Peyer's patch (tissue), 4 donors: ENCODE data around the gene NRAP. TPM values are rescaled to one million over a fixed set of nuclear protein-coding genes. Genes with fewer than 3 reads are reported as not detected.

ENCODE experiments used
- DNase-seq, 3 donors: peaks; one replicate each; pipeline ENCODE4 v3.0.0-alpha.2; 2017 to 2019
- H3K27ac ChIP-seq, 4 donors: fragments of 200-600 bp; sonication (generic); one replicate each; pipeline ENCODE4 v1.5.1; 2016 to 2019
- H3K27me3 ChIP-seq, 2 donors: fragments of 200-600 bp; sonication (generic); one replicate each; pipeline ENCODE4 v1.5.1; 2019
- H3K36me3 ChIP-seq, 3 donors: fragments of 200-600 bp; sonication (generic); one replicate each; pipeline ENCODE4 v1.5.1; 2016 to 2019
- H3K4me1 ChIP-seq, 4 donors: fragments of 200-600 bp; sonication (generic); one replicate each; pipeline ENCODE4 v1.5.1; 2016 to 2019
- H3K4me3 ChIP-seq, 4 donors: fragments of 200-600 bp; sonication (generic); 1 replicate in 3 of 4; 2 replicates in 1 of 4; pipeline ENCODE4 v1.5.1; 2016 to 2019; ENCODE audit warnings: mild to moderate bottlenecking in 1 of 4
- H3K9me3 ChIP-seq, 4 donors: fragments of 200-600 bp; sonication (generic); one replicate each; pipeline ENCODE4 v1.5.1; 2016 to 2019; ENCODE audit warnings: mild to moderate bottlenecking in 1 of 4
- POLR2A ChIP-seq, 2 donors: fragments of 450-650 bp; IDR thresholded peaks; one replicate each; pipeline ENCODE4 v1.5.1; 2017; ENCODE audit warnings: antibody characterized with exemption in 2 of 2, mild to moderate bottlenecking in 2 of 2, moderate library complexity in 2 of 2
- total RNA-seq, 4 donors: library from RNA; depleted of rRNA; stranded (reverse); fragments of >200 nt; gene quantifications; one replicate each; pipeline ENCODE4 v1.1.0, GENCODE V29; 2016
- TF ChIP-seq, protein P1 (sequence below), 6 experiments: fragments of 450-650 bp in 4 of 6; fragments of 200-600 bp in 2 of 6; sonication (generic) in 1 of 6; IDR thresholded peaks; one replicate each; pipeline ENCODE4 v1.5.1; 2017 to 2019; ENCODE audit warnings: antibody characterized with exemption in 6 of 6, mild to moderate bottlenecking in 3 of 6, moderate library complexity in 1 of 6

The NRAP gene
- total RNA-seq, 4 donors from 2014 or later = not detected

DNA sequence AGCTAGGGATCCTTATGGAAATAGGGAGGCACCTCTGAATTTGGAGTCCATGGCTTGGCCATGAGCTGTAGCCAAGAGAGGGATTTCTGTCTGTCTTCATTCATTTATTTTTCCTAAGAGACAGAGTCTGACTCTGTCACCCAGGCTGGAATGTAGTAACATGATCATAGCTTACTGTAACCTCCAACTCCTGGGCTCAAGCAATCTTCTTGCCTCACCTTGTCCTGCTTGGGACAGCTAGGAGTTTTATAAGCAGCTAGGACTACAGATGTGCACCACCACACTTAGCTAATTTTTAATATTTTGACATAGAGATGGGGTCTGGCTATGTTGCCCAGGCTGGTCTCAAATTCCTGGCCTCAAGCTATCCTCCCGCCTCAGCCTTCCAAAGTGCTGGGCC, 119.4 kb downstream of the NRAP start:
- no peak for TF ChIP-seq POLR2A (IDR thresholded peaks at IDR 0.05)
- H3K27me3 ChIP-seq = no peaks in the 10 kb centered on the region
- DNase-seq = no peak
- H3K4me1 ChIP-seq = no peaks in the 10 kb centered on the region
- no peak overlapping the region for H3K27ac ChIP-seq
- H3K9me3 ChIP-seq = no peaks in the 10 kb centered on the region
- no peaks in the 10 kb centered on the region for H3K36me3 ChIP-seq
- no peak overlapping the region for H3K4me3 ChIP-seq

DNA sequence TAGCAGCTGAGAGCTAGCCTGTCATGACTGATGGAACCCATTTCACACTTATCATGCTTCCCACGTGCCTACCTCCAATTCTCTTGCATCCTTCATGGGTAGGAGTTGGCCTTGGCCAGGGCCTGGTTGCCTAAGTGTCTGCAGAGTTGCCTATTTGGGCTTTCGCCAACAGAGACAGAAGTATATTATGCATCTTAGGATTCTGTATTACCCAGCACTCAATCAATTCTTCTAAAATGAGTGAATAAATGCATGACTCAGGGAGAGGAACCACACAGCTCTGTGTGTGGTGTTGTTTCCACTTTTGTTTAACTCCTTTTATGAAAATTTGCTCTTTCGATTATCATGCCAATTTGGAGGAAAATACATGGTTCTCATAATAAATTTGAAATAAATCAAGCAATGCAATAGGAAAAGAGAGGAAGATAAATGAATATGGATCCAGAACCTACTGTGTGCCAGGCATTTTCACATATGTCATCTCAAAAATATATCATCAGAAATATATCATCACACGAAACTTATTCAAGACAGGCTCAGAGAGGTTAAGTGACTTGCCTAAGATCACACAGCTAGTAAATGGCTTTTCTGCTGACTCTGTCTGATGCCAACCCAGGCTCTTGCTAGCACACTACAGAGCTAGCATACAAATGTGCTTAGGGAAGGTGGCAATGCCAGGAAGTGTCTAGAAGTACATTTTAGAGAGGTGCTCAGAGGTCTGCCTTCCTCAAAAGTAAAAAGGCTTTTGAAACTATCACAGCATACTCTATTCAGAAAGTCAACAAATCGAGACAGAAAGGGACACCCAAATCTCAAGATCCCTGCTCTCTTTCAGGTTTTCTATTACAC, 120.5 kb downstream of the NRAP start:
- no peaks in the 10 kb centered on the region for H3K36me3 ChIP-seq
- DNase-seq = no peak
- no peak overlapping the region for H3K27ac ChIP-seq
- H3K4me3 ChIP-seq = no peak overlapping the region
- no peaks in the 10 kb centered on the region for H3K4me1 ChIP-seq
- no peaks in the 10 kb centered on the region for H3K9me3 ChIP-seq
- H3K27me3 ChIP-seq = no peaks in the 10 kb centered on the region
- TF ChIP-seq POLR2A (IDR thresholded peaks at IDR 0.05) = no peak
- TF ChIP-seq, protein P1, sequence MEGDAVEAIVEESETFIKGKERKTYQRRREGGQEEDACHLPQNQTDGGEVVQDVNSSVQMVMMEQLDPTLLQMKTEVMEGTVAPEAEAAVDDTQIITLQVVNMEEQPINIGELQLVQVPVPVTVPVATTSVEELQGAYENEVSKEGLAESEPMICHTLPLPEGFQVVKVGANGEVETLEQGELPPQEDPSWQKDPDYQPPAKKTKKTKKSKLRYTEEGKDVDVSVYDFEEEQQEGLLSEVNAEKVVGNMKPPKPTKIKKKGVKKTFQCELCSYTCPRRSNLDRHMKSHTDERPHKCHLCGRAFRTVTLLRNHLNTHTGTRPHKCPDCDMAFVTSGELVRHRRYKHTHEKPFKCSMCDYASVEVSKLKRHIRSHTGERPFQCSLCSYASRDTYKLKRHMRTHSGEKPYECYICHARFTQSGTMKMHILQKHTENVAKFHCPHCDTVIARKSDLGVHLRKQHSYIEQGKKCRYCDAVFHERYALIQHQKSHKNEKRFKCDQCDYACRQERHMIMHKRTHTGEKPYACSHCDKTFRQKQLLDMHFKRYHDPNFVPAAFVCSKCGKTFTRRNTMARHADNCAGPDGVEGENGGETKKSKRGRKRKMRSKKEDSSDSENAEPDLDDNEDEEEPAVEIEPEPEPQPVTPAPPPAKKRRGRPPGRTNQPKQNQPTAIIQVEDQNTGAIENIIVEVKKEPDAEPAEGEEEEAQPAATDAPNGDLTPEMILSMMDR (IDR thresholded peaks at IDR 0.05) = no peak

DNA sequence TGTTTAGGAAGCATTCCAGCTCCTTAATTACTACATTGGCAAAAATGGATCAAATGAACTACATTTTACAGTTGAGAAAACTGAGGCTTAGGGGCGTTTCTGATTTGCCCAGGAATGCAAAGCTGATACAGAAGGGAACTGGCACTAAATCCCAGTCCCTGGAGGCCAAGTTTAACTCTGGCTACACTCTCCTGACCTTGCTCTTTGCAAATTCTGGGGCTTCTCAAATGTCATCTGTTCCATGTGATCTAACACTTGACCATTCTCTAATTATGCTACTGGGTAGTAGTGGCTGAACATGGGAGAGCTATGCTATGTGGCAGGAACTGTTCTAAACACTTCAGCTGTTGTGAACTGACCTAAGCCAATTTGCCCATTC, 122.3 kb downstream of the NRAP start:
- H3K36me3 ChIP-seq = no peaks in the 10 kb centered on the region
- no peaks in the 10 kb centered on the region for H3K9me3 ChIP-seq
- TF ChIP-seq POLR2A (IDR thresholded peaks at IDR 0.05) = no peak
- TF ChIP-seq, protein P1 (IDR thresholded peaks at IDR 0.05) = no peak
- H3K4me3 ChIP-seq = no peak overlapping the region
- no peaks in the 10 kb centered on the region for H3K27me3 ChIP-seq
- H3K4me1 ChIP-seq = no peaks in the 10 kb centered on the region
- no peak for DNase-seq
- H3K27ac ChIP-seq = no peak overlapping the region

DNA sequence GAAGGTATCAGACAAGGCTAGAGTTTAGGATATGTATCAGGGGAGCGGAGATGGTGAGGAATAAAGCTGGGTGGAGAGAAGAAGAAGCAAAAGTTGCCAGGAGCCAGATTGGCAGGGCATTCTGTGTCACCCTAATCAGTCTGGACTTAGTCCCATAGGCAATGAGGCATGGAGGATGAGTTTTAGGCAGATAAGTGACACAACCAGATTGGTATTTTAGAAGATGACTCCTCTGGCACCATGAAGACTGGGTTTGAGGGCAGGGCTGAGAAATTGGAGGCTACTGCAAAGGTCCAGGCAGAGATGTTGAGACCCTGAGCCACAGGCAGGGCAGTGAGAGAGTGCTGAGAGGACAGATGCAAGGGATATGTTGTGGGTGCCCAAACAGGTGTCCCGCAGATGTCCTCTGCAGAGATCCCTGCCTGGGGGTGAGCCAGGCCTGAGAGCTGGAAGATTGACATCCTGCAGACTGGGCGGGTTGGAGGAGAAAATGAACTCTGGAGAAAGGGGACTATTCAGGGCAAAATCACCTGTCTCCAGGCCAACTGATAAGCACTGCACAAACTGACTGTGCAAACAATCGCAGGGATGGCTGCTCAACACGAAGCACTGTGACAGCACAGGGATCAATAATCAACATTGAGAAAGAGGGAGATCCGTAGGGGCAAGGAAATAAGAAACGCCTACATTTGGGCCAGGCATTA, 122.8 kb downstream of the NRAP start:
- DNase-seq = no peak
- Histone ChIP-seq H3K36me3 (no peaks in the 10 kb centered on the region), H3K27ac (no peak overlapping the region), H3K4me3 (no peak overlapping the region), H3K27me3 (no peaks in the 10 kb centered on the region), H3K4me1 (no peaks in the 10 kb centered on the region), H3K9me3 (no peaks in the 10 kb centered on the region)
- TF ChIP-seq POLR2A (IDR thresholded peaks at IDR 0.05) = no peak
- TF ChIP-seq, protein P1 (IDR thresholded peaks at IDR 0.05) = no peak

DNA sequence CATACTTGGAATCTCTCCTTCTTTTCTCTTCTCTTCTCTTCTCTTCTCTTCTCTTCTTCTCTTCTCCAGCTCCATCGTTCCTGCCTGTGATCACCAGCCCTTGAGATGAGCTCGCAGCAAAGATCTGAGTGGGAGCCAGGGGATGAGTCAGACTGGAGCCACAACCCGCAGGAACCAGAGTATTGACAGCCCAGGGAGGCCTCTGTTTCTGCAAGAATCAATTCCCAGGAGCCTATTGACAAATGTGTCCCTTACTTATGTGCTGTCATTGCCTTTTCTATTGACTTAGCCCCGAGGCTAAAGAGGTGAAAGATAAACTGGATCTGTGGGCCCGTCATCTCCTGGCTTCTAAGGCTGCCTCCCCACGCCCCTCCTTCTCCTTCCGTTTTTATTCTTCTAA, 124.1 kb downstream of the NRAP start:
- H3K27me3 ChIP-seq = no peaks in the 10 kb centered on the region
- H3K4me1 ChIP-seq = no peaks in the 10 kb centered on the region
- no peak for DNase-seq
- TF ChIP-seq, protein P1 (IDR thresholded peaks at IDR 0.05) = no peak
- TF ChIP-seq POLR2A (IDR thresholded peaks at IDR 0.05) = no peak
- no peaks in the 10 kb centered on the region for H3K36me3 ChIP-seq
- no peaks in the 10 kb centered on the region for H3K9me3 ChIP-seq
- no peak overlapping the region for H3K27ac ChIP-seq
- H3K4me3 ChIP-seq = no peak overlapping the region

Other genes starting within 250 kb of the NRAP start
- under 1 TPM in 2 of 4 donors, not detected in 2; 0.27 to 0.88 TPM for gene HABP2, start 111.0 kb downstream of the NRAP start, total RNA-seq
- gene CASP7, start 15.9 kb upstream of the NRAP start, total RNA-seq = 100 to 1,000 TPM in 3 of 4 donors, 10 to 100 TPM in 1; 47.9 to 144 (median 103) TPM
- 100 to 1,000 TPM in 1 of 4 donors, 10 to 100 TPM in 3; 20.6 to 129 (median 50.4) TPM for gene PLEKHS1, start 87.6 kb upstream of the NRAP start, total RNA-seq
- 1 to 10 TPM; 4.0 to 7.7 (median 6.0) TPM for gene DCLRE1A, start 190.0 kb upstream of the NRAP start, total RNA-seq
- gene NHLRC2, start 190.6 kb upstream of the NRAP start, total RNA-seq = 100 to 1,000 TPM in 1 of 4 donors, 10 to 100 TPM in 3; 53.8 to 185 (median 70.1) TPM